ENCODE data around the gene CEP78.

- TF ChIP-seq CTCF (IDR thresholded peaks at IDR 0.05 in 8 of 11, conservative IDR thresholded peaks at IDR 0.05 in 3 of 11) (no peak), POLR2A (IDR thresholded peaks at IDR 0.05) (no peak)
These were observed 6.2 kb downstream of the CEP78 start for GRCh38 chr9:78242041-78242440.
